Eye (tissue), 1 donor: ENCODE measurements around the gene JADE2.
A peak's percentile ranks its signal among the peaks of the same experiment; 100 is the strongest.
"Not testable (repeated sequence)": the region's sequence is repeated elsewhere in the genome, so short reads cannot be mapped to it uniquely, and the experiment has no call there.

ENCODE experiments used
- DNase-seq: peaks from one replicate; pipeline ENCODE4 v3.0.0-alpha.2; 2015

The JADE2 gene

GRCh38 chr5:134508521-134509195, 16.8 kb upstream of the JADE2 start:
- no peak for DNase-seq

GRCh38 chr5:134509308-134510040, 16.0 kb upstream of the JADE2 start:
- DNase-seq = no peak

GRCh38 chr5:134510970-134511795, 14.3 kb upstream of the JADE2 start:
- DNase-seq = no peak

GRCh38 chr5:134511796-134512660, 13.4 kb upstream of the JADE2 start:
- DNase-seq = peak; percentile 70

- DNase-seq = no peak
Observed at GRCh38 chr5:134512661-134512999, 12.8 kb upstream of the JADE2 start.

- DNase-seq = no peak
Observed at GRCh38 chr5:134515801-134516200, 9.7 kb upstream of the JADE2 start.

- DNase-seq = not testable (repeated sequence)
Observed at GRCh38 chr5:134516984-134517383, 8.5 kb upstream of the JADE2 start.

GRCh38 chr5:134517553-134517952, 7.9 kb upstream of the JADE2 start:
- no peak for DNase-seq

- no peak for DNase-seq
Observed at GRCh38 chr5:134519989-134520388, 5.5 kb upstream of the JADE2 start.

- DNase-seq = no peak
Observed at GRCh38 chr5:134521841-134522240, 3.6 kb upstream of the JADE2 start.

- DNase-seq = no peak
Observed at GRCh38 chr5:134523543-134524271, 1.8 kb upstream of the JADE2 start.

- peak; percentile 78 for DNase-seq
Observed at GRCh38 chr5:134524272-134524825, 1.1 kb upstream of the JADE2 start.

GRCh38 chr5:134525683-134526482, 413 bp downstream of the JADE2 start:
- DNase-seq = peak; percentile 94

- peak; percentile 83 for DNase-seq
Observed at GRCh38 chr5:134526483-134527155, 1.1 kb downstream of the JADE2 start.

- peak; percentile 92 for DNase-seq
Observed at GRCh38 chr5:134527156-134527960, 1.9 kb downstream of the JADE2 start.

GRCh38 chr5:134527961-134528424, 2.5 kb downstream of the JADE2 start:
- DNase-seq = no peak

- DNase-seq = no peak
Observed at GRCh38 chr5:134528556-134528955, 3.1 kb downstream of the JADE2 start.

GRCh38 chr5:134529460-134529859, 4.0 kb downstream of the JADE2 start:
- no peak for DNase-seq
